ENCODE measurements around the gene SHISAL1.

Gene SHISAL1

GRCh38 chr22:44341431-44342346 is 28.9 kb upstream of the SHISAL1 start:
- DNase-seq, result no peak

GRCh38 chr22:44340271-44341239 is 27.8 kb upstream of the SHISAL1 start:
- DNase-seq, result peak; percentile 62

- no peak for DNase-seq
Observed at GRCh38 chr22:44338906-44339305, 26.2 kb upstream of the SHISAL1 start.

- DNase-seq, result no peak
Observed at GRCh38 chr22:44338177-44338810, 25.5 kb upstream of the SHISAL1 start.

- no peak for DNase-seq
Observed at GRCh38 chr22:44337678-44338004, 24.9 kb upstream of the SHISAL1 start.

GRCh38 chr22:44336962-44337677 is 24.4 kb upstream of the SHISAL1 start:
- DNase-seq, result no peak

GRCh38 chr22:44335903-44336803 is 23.4 kb upstream of the SHISAL1 start:
- no peak for DNase-seq

- DNase-seq, result no peak
Observed at GRCh38 chr22:44335066-44335839, 22.5 kb upstream of the SHISAL1 start.

GRCh38 chr22:44333847-44334635 is 21.3 kb upstream of the SHISAL1 start:
- no peak for DNase-seq

GRCh38 chr22:44332946-44333345 is 20.2 kb upstream of the SHISAL1 start:
- no peak for DNase-seq

GRCh38 chr22:44331881-44332714 is 19.3 kb upstream of the SHISAL1 start:
- DNase-seq, result no peak

- DNase-seq, result no peak
Observed at GRCh38 chr22:44330744-44331660, 18.3 kb upstream of the SHISAL1 start.

GRCh38 chr22:44330188-44330743 is 17.5 kb upstream of the SHISAL1 start:
- DNase-seq, result no peak

- no peak for DNase-seq
Observed at GRCh38 chr22:44329179-44329796, 16.5 kb upstream of the SHISAL1 start.

GRCh38 chr22:44328762-44329161 is 16.0 kb upstream of the SHISAL1 start:
- no peak for DNase-seq

GRCh38 chr22:44328326-44328725 is 15.6 kb upstream of the SHISAL1 start:
- no peak for DNase-seq

GRCh38 chr22:44326491-44326885 is 13.7 kb upstream of the SHISAL1 start:
- DNase-seq, result no peak
